ENCODE results near the gene FGD6.

Gene FGD6

DNA sequence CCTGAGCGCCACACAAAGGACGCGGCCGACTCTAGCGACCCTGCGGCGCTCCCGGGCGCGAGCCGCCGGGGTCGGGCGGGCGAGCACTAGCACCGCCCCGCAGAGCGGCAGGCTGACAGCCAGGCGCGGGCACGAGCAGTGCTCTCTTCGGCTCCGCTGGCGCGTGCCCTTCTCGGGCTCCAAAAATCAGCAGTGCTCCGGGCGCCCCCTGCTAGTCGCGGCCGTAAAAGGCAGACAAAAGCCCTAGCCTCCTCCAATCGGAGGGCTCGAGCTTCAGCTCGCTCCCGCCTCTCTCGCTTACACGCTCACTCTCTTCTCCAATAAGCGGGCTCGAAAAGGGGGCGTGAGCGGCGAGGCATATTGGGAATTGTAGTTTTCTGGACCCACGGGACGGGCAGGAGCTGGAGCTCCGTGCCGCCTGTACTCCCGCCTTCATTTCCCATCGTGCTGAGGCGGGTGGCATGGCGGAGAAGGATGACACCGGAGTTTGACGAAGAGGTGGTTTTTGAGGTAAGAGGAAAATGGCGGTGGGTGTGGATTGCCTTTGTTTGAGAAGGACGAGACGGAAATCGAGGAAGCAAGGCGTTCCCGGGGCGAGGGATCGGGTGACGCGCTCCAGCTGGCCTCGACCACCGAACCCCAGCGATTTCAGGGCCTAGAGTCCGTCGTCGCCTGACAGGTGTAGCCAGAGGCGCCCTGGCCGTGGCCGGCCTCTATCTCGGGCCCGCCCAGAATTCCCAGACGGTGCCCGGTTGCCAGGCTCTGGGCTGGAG lies at the start of gene FGD6, which contains the start of gene VEZT:
FGD6 (minus strand) TSS at position 91 of the 773 bp plus-strand sequence. CDS start 227 bp downstream, outside the sequence.
VEZT (plus strand) TSS at position 431 of the 773 bp plus-strand sequence; CDS start at position 475, 44 bp downstream.
- Histone ChIP-seq H3K9me3 (ENCODE audit: control insufficient read depth, insufficient read depth, low read depth, low read length) (no peaks in the 10 kb centered on the region), H3K36me3 (ENCODE audit: control insufficient read depth, insufficient read depth, low read length) (no peaks in the 10 kb centered on the region), H3K27ac (ENCODE audit: low read depth, low read length) (peak within 1 kb of the TSS; percentile 91), H3K4me1 (ENCODE audit: control insufficient read depth, insufficient read depth, low read length) (peaks cover 19% of the 10 kb centered on the region), H3K4me3 (ENCODE audit: low read depth, low read length) (peak within 1 kb of the TSS; percentile 86), H3K9ac (ENCODE audit: low read length) (peak within 1 kb of the TSS; percentile 97), H3K27me3 (ENCODE audit: control insufficient read depth, insufficient read depth, low read length) (no peaks in the 10 kb centered on the region)

DNA sequence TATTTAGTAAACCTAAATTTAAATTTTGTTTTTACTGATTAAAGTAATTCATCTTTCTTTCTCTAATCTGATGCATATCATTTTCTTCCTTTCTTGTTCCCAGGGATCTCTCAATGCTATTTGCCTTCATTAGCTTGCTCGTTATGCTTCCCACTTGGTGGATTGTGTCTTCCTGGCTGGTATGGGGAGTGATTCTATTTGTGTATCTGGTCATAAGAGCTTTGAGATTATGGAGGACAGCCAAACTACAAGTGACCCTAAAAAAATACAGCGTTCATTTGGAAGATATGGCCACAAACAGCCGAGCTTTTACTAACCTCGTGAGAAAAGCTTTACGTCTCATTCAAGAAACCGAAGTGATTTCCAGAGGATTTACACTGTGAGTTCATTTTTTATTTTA lies 49.0 kb upstream of the FGD6 start:
- Histone ChIP-seq H3K27ac (ENCODE audit: low read depth, low read length) (no peak overlapping the region), H3K9me3 (ENCODE audit: control insufficient read depth, insufficient read depth, low read depth, low read length) (no peaks in the 10 kb centered on the region), H3K36me3 (ENCODE audit: control insufficient read depth, insufficient read depth, low read length) (peaks cover 75% of the 10 kb centered on the region), H3K4me1 (ENCODE audit: control insufficient read depth, insufficient read depth, low read length) (no peaks in the 10 kb centered on the region), H3K4me3 (ENCODE audit: low read depth, low read length) (no peak overlapping the region), H3K9ac (ENCODE audit: low read length) (no peak overlapping the region), H3K27me3 (ENCODE audit: control insufficient read depth, insufficient read depth, low read length) (no peaks in the 10 kb centered on the region)

DNA sequence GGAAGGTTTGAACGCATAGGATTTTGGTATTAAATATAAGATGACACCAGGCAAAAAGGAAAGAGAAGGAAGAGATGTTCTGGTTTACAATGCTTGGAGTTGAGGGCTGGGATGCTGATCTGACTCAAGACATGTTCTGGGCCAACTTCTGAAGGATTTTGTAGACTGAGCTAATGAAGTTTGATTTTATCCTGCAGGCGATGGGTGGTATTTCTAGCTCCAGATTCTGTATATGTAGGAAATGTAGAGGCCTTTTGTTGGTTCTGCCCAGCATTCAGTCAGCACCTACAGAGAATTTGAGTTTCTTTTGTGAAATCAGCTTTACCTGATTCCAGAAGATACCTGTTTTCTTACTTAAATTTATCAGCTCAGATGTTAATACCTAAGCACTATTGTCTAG lies 48.5 kb upstream of the FGD6 start:
- no peaks in the 10 kb centered on the region for H3K9me3 ChIP-seq (ENCODE audit: control insufficient read depth, insufficient read depth, low read depth, low read length)
- no peaks in the 10 kb centered on the region for H3K27me3 ChIP-seq (ENCODE audit: control insufficient read depth, insufficient read depth, low read length)
- H3K27ac ChIP-seq (ENCODE audit: low read depth, low read length) = no peak overlapping the region
- no peak overlapping the region for H3K9ac ChIP-seq (ENCODE audit: low read length)
- no peaks in the 10 kb centered on the region for H3K4me1 ChIP-seq (ENCODE audit: control insufficient read depth, insufficient read depth, low read length)
- H3K4me3 ChIP-seq (ENCODE audit: low read depth, low read length) = no peak overlapping the region
- peaks cover 77% of the 10 kb centered on the region for H3K36me3 ChIP-seq (ENCODE audit: control insufficient read depth, insufficient read depth, low read length)

DNA sequence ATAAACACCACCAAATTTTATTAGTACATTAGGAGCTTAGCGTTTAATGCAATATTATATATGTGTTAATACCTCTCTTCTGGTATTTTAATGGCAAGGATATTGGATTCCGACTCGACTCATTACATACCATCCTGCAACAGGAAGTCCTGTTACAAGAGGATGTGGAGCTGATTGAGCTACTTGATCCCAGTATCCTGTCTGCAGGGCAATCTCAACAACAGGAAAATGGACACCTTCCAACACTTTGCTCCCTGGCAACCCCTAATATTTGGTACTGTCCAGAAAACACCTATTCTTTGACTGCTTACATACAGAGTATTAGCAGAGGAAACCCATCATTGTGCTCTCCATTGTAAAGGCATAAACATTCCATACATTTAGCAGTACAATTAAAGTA lies 45.5 kb upstream of the FGD6 start:
- H3K4me1 ChIP-seq (ENCODE audit: control insufficient read depth, insufficient read depth, low read length) = 0 out of 2 replicates have a peak, but pooled peaks cover 5% of the 10 kb centered on the region
- no peak overlapping the region for H3K9ac ChIP-seq (ENCODE audit: low read length)
- no peaks in the 10 kb centered on the region for H3K27me3 ChIP-seq (ENCODE audit: control insufficient read depth, insufficient read depth, low read length)
- no peak overlapping the region for H3K27ac ChIP-seq (ENCODE audit: low read depth, low read length)
- H3K9me3 ChIP-seq (ENCODE audit: control insufficient read depth, insufficient read depth, low read depth, low read length) = no peaks in the 10 kb centered on the region
- no peak overlapping the region for H3K4me3 ChIP-seq (ENCODE audit: low read depth, low read length)
- peaks cover 69% of the 10 kb centered on the region for H3K36me3 ChIP-seq (ENCODE audit: control insufficient read depth, insufficient read depth, low read length)

DNA sequence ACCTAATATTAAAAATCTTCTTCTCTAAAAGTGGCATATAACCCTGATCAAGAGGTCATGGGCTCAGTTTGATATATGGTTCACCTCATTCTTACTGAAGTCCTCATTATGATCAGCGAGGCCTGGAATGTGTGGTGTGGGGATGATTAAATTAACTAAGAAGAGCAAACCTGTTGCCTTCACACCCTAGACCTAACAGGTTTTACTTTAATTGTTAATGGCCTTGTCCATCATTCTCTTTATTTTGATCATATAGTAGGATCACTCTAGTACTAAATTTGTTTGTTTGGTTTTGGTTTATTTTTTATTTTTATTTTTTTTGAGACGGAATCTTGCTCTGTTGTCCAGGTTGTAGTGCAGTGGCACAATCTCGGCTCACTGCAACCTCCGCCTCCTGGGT lies 43.8 kb upstream of the FGD6 start:
- no peaks in the 10 kb centered on the region for H3K9me3 ChIP-seq (ENCODE audit: control insufficient read depth, insufficient read depth, low read depth, low read length)
- H3K27me3 ChIP-seq (ENCODE audit: control insufficient read depth, insufficient read depth, low read length) = no peaks in the 10 kb centered on the region
- H3K4me3 ChIP-seq (ENCODE audit: low read depth, low read length) = no peak overlapping the region
- H3K27ac ChIP-seq (ENCODE audit: low read depth, low read length) = no peak overlapping the region
- peaks cover 20% of the 10 kb centered on the region for H3K4me1 ChIP-seq (ENCODE audit: control insufficient read depth, insufficient read depth, low read length)
- H3K36me3 ChIP-seq (ENCODE audit: control insufficient read depth, insufficient read depth, low read length) = peaks cover 58% of the 10 kb centered on the region
- no peak overlapping the region for H3K9ac ChIP-seq (ENCODE audit: low read length)

DNA sequence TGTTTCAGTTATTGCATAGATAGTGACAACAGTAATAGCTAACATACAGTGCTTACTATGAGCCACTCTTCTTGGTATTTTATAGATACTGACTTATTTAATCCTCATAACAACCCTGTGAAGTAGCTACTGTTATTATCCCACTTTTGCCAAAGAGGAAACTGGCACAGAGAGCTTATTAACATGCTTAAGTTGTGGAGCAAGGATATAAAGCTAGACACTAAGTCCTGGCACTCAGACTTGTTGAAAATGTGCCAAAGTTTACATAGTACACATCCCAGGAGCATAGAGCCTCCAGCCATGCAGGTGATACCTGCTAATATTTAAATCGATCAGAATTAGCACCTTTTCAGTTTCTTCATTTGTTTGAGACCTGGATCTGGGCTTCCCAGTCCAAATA lies 42.1 kb upstream of the FGD6 start:
- Histone ChIP-seq H3K9me3 (ENCODE audit: control insufficient read depth, insufficient read depth, low read depth, low read length) (no peaks in the 10 kb centered on the region), H3K9ac (ENCODE audit: low read length) (no peak overlapping the region), H3K4me1 (ENCODE audit: control insufficient read depth, insufficient read depth, low read length) (peaks cover 23% of the 10 kb centered on the region), H3K4me3 (ENCODE audit: low read depth, low read length) (no peak overlapping the region), H3K27me3 (ENCODE audit: control insufficient read depth, insufficient read depth, low read length) (no peaks in the 10 kb centered on the region), H3K36me3 (ENCODE audit: control insufficient read depth, insufficient read depth, low read length) (peaks cover 55% of the 10 kb centered on the region), H3K27ac (ENCODE audit: low read depth, low read length) (no peak overlapping the region)

DNA sequence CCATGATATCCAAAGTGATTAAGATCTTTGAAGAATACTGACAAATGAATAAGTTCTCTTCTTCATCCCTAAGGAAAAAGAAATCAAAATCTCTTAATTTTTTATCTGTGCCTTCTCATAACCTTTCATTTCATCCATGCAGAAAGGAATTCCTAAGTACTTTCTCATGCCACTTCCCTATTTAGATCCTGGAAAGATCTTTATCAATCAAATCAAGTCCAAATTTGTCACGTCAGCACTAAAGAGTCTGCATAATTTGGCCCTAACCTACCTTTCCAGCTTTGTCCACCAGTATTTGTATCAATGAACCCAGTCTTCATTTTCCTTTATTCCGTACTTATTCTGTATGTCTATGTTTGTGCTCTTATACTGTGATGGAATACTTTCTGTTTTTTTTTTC lies 41.5 kb upstream of the FGD6 start:
- H3K36me3 ChIP-seq (ENCODE audit: control insufficient read depth, insufficient read depth, low read length) = peaks cover 53% of the 10 kb centered on the region
- no peak overlapping the region for H3K27ac ChIP-seq (ENCODE audit: low read depth, low read length)
- H3K4me1 ChIP-seq (ENCODE audit: control insufficient read depth, insufficient read depth, low read length) = peaks cover 23% of the 10 kb centered on the region
- H3K4me3 ChIP-seq (ENCODE audit: low read depth, low read length) = no peak overlapping the region
- no peaks in the 10 kb centered on the region for H3K9me3 ChIP-seq (ENCODE audit: control insufficient read depth, insufficient read depth, low read depth, low read length)
- H3K9ac ChIP-seq (ENCODE audit: low read length) = no peak overlapping the region
- no peaks in the 10 kb centered on the region for H3K27me3 ChIP-seq (ENCODE audit: control insufficient read depth, insufficient read depth, low read length)

DNA sequence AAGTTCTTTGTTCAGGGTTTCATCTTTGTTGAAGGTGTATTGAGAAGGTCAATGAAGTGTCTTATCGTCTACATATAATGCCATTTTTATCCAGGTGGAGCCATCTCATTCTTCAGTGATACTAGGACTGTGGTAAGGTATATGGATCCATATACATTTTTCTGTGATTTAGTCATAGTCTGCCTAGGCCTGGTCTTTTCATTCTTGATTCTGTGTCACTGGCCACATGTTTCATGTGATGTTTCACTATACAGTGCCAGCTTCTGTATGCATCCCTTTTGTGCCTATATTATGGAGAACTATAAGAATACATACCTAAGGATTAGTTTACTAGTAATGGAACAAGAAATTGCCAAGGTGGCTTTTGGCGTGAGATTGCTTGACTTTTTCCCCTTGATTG lies 40.9 kb upstream of the FGD6 start:
- H3K4me1 ChIP-seq (ENCODE audit: control insufficient read depth, insufficient read depth, low read length) = peaks cover 23% of the 10 kb centered on the region
- no peak overlapping the region for H3K9ac ChIP-seq (ENCODE audit: low read length)
- no peaks in the 10 kb centered on the region for H3K9me3 ChIP-seq (ENCODE audit: control insufficient read depth, insufficient read depth, low read depth, low read length)
- peaks cover 49% of the 10 kb centered on the region for H3K36me3 ChIP-seq (ENCODE audit: control insufficient read depth, insufficient read depth, low read length)
- H3K27me3 ChIP-seq (ENCODE audit: control insufficient read depth, insufficient read depth, low read length) = no peaks in the 10 kb centered on the region
- H3K27ac ChIP-seq (ENCODE audit: low read depth, low read length) = no peak overlapping the region
- no peak overlapping the region for H3K4me3 ChIP-seq (ENCODE audit: low read depth, low read length)

DNA sequence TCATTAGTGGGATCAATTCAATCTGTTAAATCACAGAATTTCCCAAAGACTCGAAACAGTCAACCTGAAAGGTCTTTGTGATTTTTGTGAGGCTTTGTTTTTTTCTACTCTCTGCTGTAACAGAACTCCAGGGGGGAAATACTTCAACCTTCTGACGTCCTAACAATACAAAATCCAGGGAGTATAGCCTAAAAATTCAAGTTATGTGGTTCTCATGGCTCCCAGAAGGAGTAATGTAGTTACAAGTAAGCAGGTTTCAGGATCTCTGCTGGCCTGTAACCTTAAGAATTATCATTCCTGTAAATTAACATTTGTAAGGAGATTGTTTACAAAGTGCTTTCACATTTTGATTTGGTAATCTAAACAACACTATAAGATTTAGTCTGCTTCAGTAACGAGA lies 40.3 kb upstream of the FGD6 start:
- no peak overlapping the region for H3K27ac ChIP-seq (ENCODE audit: low read depth, low read length)

DNA sequence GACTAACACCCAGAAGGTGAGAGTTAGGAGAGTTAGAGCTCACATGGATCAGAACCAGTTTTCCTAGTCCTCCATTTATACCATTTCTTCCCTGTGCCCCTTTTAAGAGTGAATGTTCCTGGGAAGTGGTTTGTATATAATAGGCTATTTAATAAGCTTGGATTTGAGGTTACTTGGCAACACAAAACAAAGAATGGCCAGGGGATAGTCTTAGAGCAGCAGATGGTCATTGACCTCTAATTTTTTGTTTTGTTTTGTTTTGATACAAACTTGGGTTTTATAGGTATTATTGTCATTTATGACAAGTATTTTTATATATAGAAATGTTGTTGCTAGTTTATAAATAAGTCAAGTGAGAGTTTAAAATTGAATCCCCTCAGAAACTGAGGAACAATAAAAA lies 36.1 kb upstream of the FGD6 start:
- no peak overlapping the region for H3K9ac ChIP-seq (ENCODE audit: low read length)
- no peak overlapping the region for H3K4me3 ChIP-seq (ENCODE audit: low read depth, low read length)
- H3K27me3 ChIP-seq (ENCODE audit: control insufficient read depth, insufficient read depth, low read length) = no peaks in the 10 kb centered on the region
- no peaks in the 10 kb centered on the region for H3K9me3 ChIP-seq (ENCODE audit: control insufficient read depth, insufficient read depth, low read depth, low read length)
- H3K4me1 ChIP-seq (ENCODE audit: control insufficient read depth, insufficient read depth, low read length) = peaks cover 33% of the 10 kb centered on the region
- H3K36me3 ChIP-seq (ENCODE audit: control insufficient read depth, insufficient read depth, low read length) = peaks cover 41% of the 10 kb centered on the region
- no peak overlapping the region for H3K27ac ChIP-seq (ENCODE audit: low read depth, low read length)

More for the DNA sequence above, 40.3 kb upstream of the FGD6 start:
- H3K9ac ChIP-seq (ENCODE audit: low read length) = no peak overlapping the region
- H3K4me3 ChIP-seq (ENCODE audit: low read depth, low read length) = no peak overlapping the region; the same call in 1 of the 2 replicates
- H3K4me1 ChIP-seq (ENCODE audit: control insufficient read depth, insufficient read depth, low read length) = peaks cover 23% of the 10 kb centered on the region
- no peaks in the 10 kb centered on the region for H3K27me3 ChIP-seq (ENCODE audit: control insufficient read depth, insufficient read depth, low read length)
- H3K9me3 ChIP-seq (ENCODE audit: control insufficient read depth, insufficient read depth, low read depth, low read length) = no peaks in the 10 kb centered on the region
- peaks cover 48% of the 10 kb centered on the region for H3K36me3 ChIP-seq (ENCODE audit: control insufficient read depth, insufficient read depth, low read length)

DNA sequence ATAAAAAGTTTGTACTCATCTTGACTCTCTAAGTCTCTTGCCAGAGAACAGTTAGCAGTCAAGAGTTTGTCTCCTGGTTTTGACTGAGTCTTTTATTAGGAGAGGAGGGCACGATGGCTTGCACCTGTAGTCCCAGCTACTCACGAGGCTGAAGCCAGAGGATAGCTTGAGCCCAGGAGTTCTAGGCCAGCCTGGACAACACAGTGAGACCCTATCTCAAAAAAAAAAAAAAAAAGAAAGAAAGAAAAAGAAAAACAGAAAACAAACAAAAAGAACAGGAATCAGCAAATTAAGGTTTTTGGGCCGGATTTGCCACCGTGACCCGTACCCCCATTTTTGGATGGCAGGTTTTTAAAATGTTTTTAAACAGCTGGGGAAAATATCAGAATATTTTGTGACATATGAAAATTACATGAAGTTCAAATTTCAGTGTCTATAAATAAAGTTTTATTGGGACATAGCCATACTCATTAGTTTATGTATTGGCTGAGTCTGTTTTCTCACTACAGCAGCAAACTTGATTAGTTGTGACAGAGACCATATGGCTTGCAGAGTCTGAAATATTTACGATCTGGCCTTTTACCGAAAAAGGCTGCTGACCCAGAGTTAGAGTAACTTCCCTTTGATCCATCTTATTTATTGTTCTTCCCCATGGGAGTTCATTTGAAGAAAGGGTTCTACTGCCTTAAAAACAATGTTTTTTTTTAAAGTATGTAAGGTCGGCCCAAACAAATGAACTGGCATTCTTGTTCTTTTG lies 31.5 kb upstream of the FGD6 start:
- H3K4me3 ChIP-seq (ENCODE audit: low read depth, low read length) = no peak overlapping the region
- no peaks in the 10 kb centered on the region for H3K9me3 ChIP-seq (ENCODE audit: control insufficient read depth, insufficient read depth, low read depth, low read length)
- H3K27ac ChIP-seq (ENCODE audit: low read depth, low read length) = no peak overlapping the region
- H3K9ac ChIP-seq (ENCODE audit: low read length) = no peak overlapping the region
- peaks cover 9% of the 10 kb centered on the region; the same call in 1 of the 2 replicates for H3K4me1 ChIP-seq (ENCODE audit: control insufficient read depth, insufficient read depth, low read length)
- peaks cover 21% of the 10 kb centered on the region for H3K36me3 ChIP-seq (ENCODE audit: control insufficient read depth, insufficient read depth, low read length)
- no peaks in the 10 kb centered on the region for H3K27me3 ChIP-seq (ENCODE audit: control insufficient read depth, insufficient read depth, low read length)

Measured in HUES6 (cell line).